SU-DHL-6 (cell line): ENCODE data around the gene AATF.

Experiments used
- H2AFZ ChIP-seq: fragments of 200-600 bp; sonication (generic); 2 replicates; pipeline ENCODE4 v1.6.1; 2014; ENCODE audit warnings: low read depth, mild to moderate bottlenecking, moderate library complexity, mixed read lengths, antibody characterized with exemption, low read length; ENCODE audit not compliant: severe bottlenecking
- H3F3A ChIP-seq: fragments of 200-600 bp; shearing (Covaris generic); 2 replicates; pipeline ENCODE4 v1.6.0; 2016; ENCODE audit warnings: antibody characterized with exemption, mild to moderate bottlenecking; ENCODE audit not compliant: insufficient read depth
- H3K27ac ChIP-seq: fragments of 200-600 bp; sonication (generic); 2 replicates; pipeline ENCODE4 v1.5.1; 2016; ENCODE audit warnings: low read depth, mild to moderate bottlenecking, low read length, moderate library complexity, mixed read lengths
- H3K27me3 ChIP-seq: fragments of 200-600 bp; sonication (generic), shearing (Covaris generic); 2 replicates; pipeline ENCODE4 v1.6.0; 2014; ENCODE audit warnings: mild to moderate bottlenecking, low read length
- H3K36me3 ChIP-seq: fragments of 200-600 bp; sonication (generic); 2 replicates; pipeline ENCODE4 v1.6.1; 2014; ENCODE audit warnings: mild to moderate bottlenecking, low read length, mixed read lengths
- H3K4me2 ChIP-seq: fragments of 300-600, 200-600 bp; shearing (Covaris generic), sonication (generic); 2 replicates; pipeline ENCODE4 v1.6.0; 2014; ENCODE audit warnings: low read length, low read depth, mild to moderate bottlenecking; ENCODE audit not compliant: poor library complexity, severe bottlenecking
- H3K4me3 ChIP-seq: fragments of 200-600 bp; sonication (generic); 2 replicates; pipeline ENCODE4 v1.5.1; 2014; ENCODE audit warnings: antibody characterized with exemption, low read length, mild to moderate bottlenecking, mixed read lengths; ENCODE audit not compliant: insufficient read depth, poor library complexity, severe bottlenecking
- H3K79me2 ChIP-seq: fragments of 200-600 bp; sonication (generic); 2 replicates; pipeline ENCODE4 v1.6.1; 2014; ENCODE audit warnings: mild to moderate bottlenecking, low read length, moderate library complexity; ENCODE audit not compliant: insufficient read depth
- H3K9ac ChIP-seq: fragments of 200-600 bp; sonication (generic); 2 replicates; pipeline ENCODE4 v1.7.0; 2014; ENCODE audit warnings: mild to moderate bottlenecking, low read length
- H3K9me2 ChIP-seq: fragments of 200-600 bp; sonication (generic); replicated peaks from 2 replicates; pipeline ENCODE4 v1.6.1; 2014; ENCODE audit warnings: low read length; ENCODE audit not compliant: insufficient read depth
- H3K9me3 ChIP-seq: fragments of 200-600 bp; sonication (generic); 2 replicates; pipeline ENCODE4 v1.6.1; 2014; ENCODE audit warnings: low read length, mixed read lengths; ENCODE audit not compliant: insufficient read depth
- H4K20me1 ChIP-seq: fragments of 200-600 bp; sonication (generic); 2 replicates; pipeline ENCODE4 v1.6.1; 2014; ENCODE audit warnings: low read depth, mild to moderate bottlenecking, antibody characterized with exemption, low read length, moderate library complexity, mixed read lengths
- CTCF ChIP-seq: fragments of 200-600 bp; sonication (generic); IDR thresholded peaks from one replicate; pipeline ENCODE4 v1.5.1; 2017; ENCODE audit warnings: antibody characterized with exemption, mild to moderate bottlenecking, low read length, moderate library complexity; ENCODE audit not compliant: insufficient read depth, poor library complexity, severe bottlenecking
- EZH2phosphoT487 ChIP-seq: fragments of 200-600 bp; sonication (generic), shearing (Covaris generic); conservative IDR thresholded peaks from 2 replicates; pipeline ENCODE4 v1.6.1; 2018; ENCODE audit warnings: mild to moderate bottlenecking, antibody characterized with exemption, low read length, moderate library complexity, mixed read lengths

The AATF gene

GRCh38 chr17:37045351-37045922 lies 96.7 kb downstream of the AATF start:
- no peak overlapping the region for H2AFZ ChIP-seq
- H3K4me2 ChIP-seq = no peak overlapping the region
- H4K20me1 ChIP-seq = no peaks in the 10 kb centered on the region; the same call in 1 of the 2 replicates
- H3K27ac ChIP-seq = no peak overlapping the region
- no peak overlapping the region for H3K4me3 ChIP-seq
- peaks cover 3% of the 10 kb centered on the region; the same call in 1 of the 2 replicates for H3K79me2 ChIP-seq
- H3K9me2 ChIP-seq = no peaks in the 10 kb centered on the region
- no peaks in the 10 kb centered on the region for H3K27me3 ChIP-seq
- 0 out of 2 replicates have a peak, but pooled peaks cover 4% of the 10 kb centered on the region for H3K36me3 ChIP-seq
- H3K9me3 ChIP-seq = no peaks in the 10 kb centered on the region
- peaks cover 11% of the 10 kb centered on the region; the same call in 1 of the 2 replicates for H3F3A ChIP-seq
- no peak for TF ChIP-seq CTCF
- TF ChIP-seq EZH2phosphoT487 = no peak
- H3K9ac ChIP-seq = no peak overlapping the region

- Histone ChIP-seq H3K36me3 (no peaks in the 10 kb centered on the region), H3K79me2 (peaks cover 3% of the 10 kb centered on the region; the same call in 1 of the 2 replicates), H3K27me3 (no peaks in the 10 kb centered on the region), H4K20me1 (no peaks in the 10 kb centered on the region), H2AFZ (no peak overlapping the region), H3K4me2 (no peak overlapping the region), H3K4me3 (no peak overlapping the region), H3K9ac (no peak overlapping the region), H3K27ac (no peak overlapping the region), H3K9me2 (no peaks in the 10 kb centered on the region), H3F3A (peaks cover 11% of the 10 kb centered on the region; the same call in 1 of the 2 replicates), H3K9me3 (no peaks in the 10 kb centered on the region)
- TF ChIP-seq CTCF = peak; percentile 92
- TF ChIP-seq EZH2phosphoT487 = no peak
Measured at GRCh38 chr17:37047631-37048104, 98.9 kb downstream of the AATF start.

GRCh38 chr17:37048811-37049210 lies 100.1 kb downstream of the AATF start:
- Histone ChIP-seq H3K27me3 (no peaks in the 10 kb centered on the region), H3K27ac (no peak overlapping the region), H3K9me3 (no peaks in the 10 kb centered on the region), H3K4me3 (no peak overlapping the region), H3K36me3 (no peaks in the 10 kb centered on the region), H4K20me1 (no peaks in the 10 kb centered on the region), H3K79me2 (peaks cover 3% of the 10 kb centered on the region; the same call in 1 of the 2 replicates), H3F3A (peaks cover 11% of the 10 kb centered on the region; the same call in 1 of the 2 replicates), H2AFZ (no peak overlapping the region), H3K9ac (no peak overlapping the region), H3K9me2 (no peaks in the 10 kb centered on the region), H3K4me2 (no peak overlapping the region)
- no peak for TF ChIP-seq EZH2phosphoT487
- no peak for TF ChIP-seq CTCF
